GM21423 (cell line): ENCODE results near the gene CCNF.
"Not testable (repeated sequence)": the region's sequence is repeated elsewhere in the genome, so short reads cannot be mapped to it uniquely, and the experiment has no call there.

Source experiments
- ATAC-seq: cut with Tn5 transposase; IDR thresholded peaks from one replicate; pipeline ENCODE4 v1.9.1; 2021; ENCODE audit warnings: mild to moderate bottlenecking, moderate library complexity; ENCODE audit not compliant: unreplicated experiment

Gene CCNF

GRCh38 chr16:2470603-2471015 lies 41.4 kb downstream of the CCNF start:
- no peak for ATAC-seq

GRCh38 chr16:2471016-2471652 lies 41.9 kb downstream of the CCNF start, which contains the start of gene NTN3:
TSS of gene NTN3 (plus strand) at chr16:2471297. CDS start at chr16:2471702, 405 bp downstream.
- ATAC-seq, result no peak

- no peak for ATAC-seq
Measured at GRCh38 chr16:2471653-2472487, 42.6 kb downstream of the CCNF start.

GRCh38 chr16:2472488-2472864 lies 43.2 kb downstream of the CCNF start:
- no peak for ATAC-seq

GRCh38 chr16:2472885-2473445 lies 43.7 kb downstream of the CCNF start:
- no peak for ATAC-seq

- ATAC-seq, result no peak
Measured at GRCh38 chr16:2473446-2473926, 44.2 kb downstream of the CCNF start.

GRCh38 chr16:2473999-2474876 lies 45.0 kb downstream of the CCNF start:
- no peak for ATAC-seq

GRCh38 chr16:2474877-2475412 lies 45.7 kb downstream of the CCNF start, which contains the start of gene TBC1D24:
TSS of gene TBC1D24 (plus strand) at chr16:2475127. CDS start at chr16:2496149, 21,022 bp downstream.
- peak; percentile 61 for ATAC-seq

- ATAC-seq, result peak; percentile 11
Measured at GRCh38 chr16:2475413-2476344, 46.4 kb downstream of the CCNF start.

GRCh38 chr16:2476345-2476720 lies 47.1 kb downstream of the CCNF start:
- ATAC-seq, result no peak

- no peak for ATAC-seq
Measured at GRCh38 chr16:2476741-2477140, 47.5 kb downstream of the CCNF start.

GRCh38 chr16:2477327-2477726 lies 48.1 kb downstream of the CCNF start:
- ATAC-seq, result no peak

GRCh38 chr16:2478279-2478678 lies 49.0 kb downstream of the CCNF start:
- ATAC-seq, result no peak

- ATAC-seq, result not testable (repeated sequence)
Measured at GRCh38 chr16:2479996-2480395, 50.7 kb downstream of the CCNF start.

- ATAC-seq, result no peak
Measured at GRCh38 chr16:2480948-2481347, 51.7 kb downstream of the CCNF start.

GRCh38 chr16:2481676-2482075 lies 52.4 kb downstream of the CCNF start:
- ATAC-seq, result no peak

- no peak for ATAC-seq
Measured at GRCh38 chr16:2482249-2482648, 53.0 kb downstream of the CCNF start.

- ATAC-seq, result no peak
Measured at GRCh38 chr16:2482708-2483534, 53.7 kb downstream of the CCNF start.
